Fibroblast of lung (primary cell): Measurements from ENCODE around the gene KIAA0040. TPM values are rescaled to one million over a fixed set of nuclear protein-coding genes. Genes with fewer than 3 reads are reported as not detected.

Experiments used
- DNase-seq, 2 donors: peaks; one replicate each; pipeline versions ENCODE4 v3.0.0 to v3.0.0-alpha.2; 2010; ENCODE audit warnings: low read depth in 2 of 2
- H2AFZ ChIP-seq: 2 replicates; pipeline ENCODE4 v1.5.1; 2012; ENCODE audit warnings: low read length, control low read depth, inconsistent platforms
- H3K27ac ChIP-seq: 2 replicates; pipeline ENCODE4 v1.5.1; 2011; ENCODE audit warnings: low read length, control low read depth; ENCODE audit not compliant: insufficient read depth
- H3K27me3 ChIP-seq: 2 replicates; pipeline ENCODE4 v1.5.1; 2011; ENCODE audit warnings: mild to moderate bottlenecking, low read length; ENCODE audit not compliant: control insufficient read depth, insufficient read depth
- H3K36me3 ChIP-seq: 2 replicates; pipeline ENCODE4 v1.5.1; 2011; ENCODE audit warnings: low read length; ENCODE audit not compliant: control insufficient read depth, insufficient read depth
- H3K4me1 ChIP-seq: 2 replicates; pipeline ENCODE4 v1.5.1; 2011; ENCODE audit warnings: low read length; ENCODE audit not compliant: control insufficient read depth, insufficient read depth; ENCODE audit errors: extremely low read depth
- H3K4me2 ChIP-seq: 2 replicates; pipeline ENCODE4 v1.5.1; 2011; ENCODE audit warnings: low read length, control low read depth; ENCODE audit not compliant: insufficient read depth; ENCODE audit errors: extremely low read depth
- H3K4me3 ChIP-seq, 4 experiments: fragments of 200-600 bp in 1 of 4; sonication (generic) in 1 of 4; replicated peaks in 1 of 4; 2 replicates each; pipeline ENCODE4 v1.5.1; 2011 to 2016; ENCODE audit warnings: low read length in 4 of 4, low read depth in 3 of 4, mild to moderate bottlenecking in 3 of 4, control low read depth in 2 of 4, inconsistent platforms in 1 of 4, mixed read lengths in 1 of 4; ENCODE audit not compliant: insufficient read depth in 1 of 4; ENCODE audit errors: control extremely low read depth in 1 of 4
- H3K79me2 ChIP-seq: 2 replicates; pipeline ENCODE4 v1.5.1; 2012; ENCODE audit warnings: mild to moderate bottlenecking, low read length, inconsistent platforms; ENCODE audit not compliant: control insufficient read depth, insufficient read depth
- H3K9ac ChIP-seq: 2 replicates; pipeline ENCODE4 v1.5.1; 2011; ENCODE audit warnings: mild to moderate bottlenecking, low read length, control low read depth; ENCODE audit not compliant: insufficient read depth
- H3K9me3 ChIP-seq: 2 replicates; pipeline ENCODE4 v1.5.1; 2012; ENCODE audit warnings: low read depth, low read length; ENCODE audit not compliant: control insufficient read depth, insufficient read depth
- H4K20me1 ChIP-seq: 2 replicates; pipeline ENCODE4 v1.5.1; 2011; ENCODE audit warnings: low read length; ENCODE audit not compliant: control insufficient read depth, insufficient read depth; ENCODE audit errors: extremely low read depth
- EZH2 ChIP-seq: IDR thresholded peaks from 2 replicates; pipeline ENCODE4 v1.5.1; 2012; ENCODE audit warnings: low read length, control low read depth, mild to moderate bottlenecking; ENCODE audit errors: missing control alignments
- polyA minus RNA-seq: library from RNA; depleted of rRNA, polyadenylated mRNA; stranded (reverse); fragments of >200 nt; gene quantifications from 2 replicates; pipeline ENCODE4 v1.2.3, GENCODE V29; 2011; ENCODE audit warnings: low replicate concordance
- polyA plus RNA-seq, 2 donors: library from polyadenylated mRNA; depleted of rRNA in 1 of 2; stranded (reverse) in 1 of 2; unstranded in 1 of 2; fragments of >200 nt; gene quantifications; 2 replicates each; pipeline ENCODE4 v1.2.1, GENCODE V29; 2011 to 2012; ENCODE audit warnings: missing spikeins in 1 of 2
- total RNA-seq: library from RNA; depleted of rRNA; stranded (reverse); fragments of >200 nt; gene quantifications from 2 replicates; pipeline ENCODE4 v1.2.1, GENCODE V29; 2014
- TF ChIP-seq, protein P1 (sequence below), 2 donors: IDR thresholded peaks in 1 of 2; conservative IDR thresholded peaks in 1 of 2; 1 replicate in 1 of 2; 2 replicates in 1 of 2; pipeline ENCODE4 v1.5.1; 2011 to 2012; ENCODE audit warnings: low read length in 2 of 2, control low read depth in 1 of 2, inconsistent platforms in 1 of 2, low read depth in 1 of 2, mild to moderate bottlenecking in 1 of 2

Gene KIAA0040
- total RNA-seq (under 0.01 and 0.17 TPM in 2 replicates), polyA plus RNA-seq (0.18 and 24.7 TPM in 2 replicates), polyA minus RNA-seq (0.30 and 9.5 TPM in 2 replicates)
- 0.10 and 10.9 TPM in 2 replicates for polyA plus RNA-seq (2012)

DNA sequence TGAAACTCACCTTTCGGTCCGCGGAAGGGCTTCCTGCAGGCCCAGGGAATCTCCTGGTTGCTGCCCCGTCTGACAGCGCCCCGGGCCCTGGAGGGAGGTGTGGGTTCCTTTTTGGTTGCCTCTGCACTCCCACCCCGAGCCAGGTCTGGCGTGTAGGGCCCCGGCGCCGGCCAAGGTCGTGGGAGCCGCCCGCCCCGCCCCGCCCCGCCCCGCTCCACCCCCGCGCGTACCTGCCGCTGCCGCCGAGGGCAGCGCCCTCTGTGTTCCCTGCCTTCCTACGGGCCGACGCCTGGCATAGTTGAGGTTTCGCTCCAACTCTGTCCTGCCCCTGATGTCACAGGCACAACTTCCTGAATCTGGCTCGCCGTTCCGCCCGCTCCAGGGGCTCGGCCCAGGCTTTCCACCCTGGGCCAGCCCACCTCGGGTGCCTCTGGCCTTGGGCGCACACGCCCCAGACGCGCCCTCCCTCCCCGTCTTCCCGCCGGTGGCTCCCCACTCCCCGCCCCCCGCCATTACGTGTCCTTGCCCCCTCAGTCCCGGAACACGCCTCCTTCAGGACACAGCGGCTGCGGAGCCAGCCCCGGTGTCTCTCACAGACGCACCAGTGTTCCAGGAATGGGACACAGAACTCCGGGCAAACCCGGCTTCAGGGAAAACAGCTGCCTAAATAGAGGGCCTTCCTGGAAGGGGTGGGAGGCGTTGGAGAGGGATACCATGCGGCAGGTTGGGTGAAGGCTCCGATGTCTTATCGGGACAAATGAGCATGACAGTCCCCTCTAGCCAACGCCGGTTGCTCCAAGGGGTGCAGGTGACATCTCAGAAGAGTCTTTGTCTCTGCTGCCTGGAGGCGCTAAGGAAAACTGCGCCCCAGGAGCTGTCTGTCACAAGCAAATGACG is at the start of gene KIAA0040:
KIAA0040 (minus strand) TSS at position 147 of the 897 bp plus-strand sequence. CDS start 31,763 bp downstream, outside the sequence.
- H2AFZ ChIP-seq, result peak within 1 kb of the TSS; percentile 70
- peak within 1 kb of the TSS; percentile 83 for H3K4me2 ChIP-seq
- H3K4me1 ChIP-seq, result peaks cover 3% of the 10 kb centered on the region
- H3K79me2 ChIP-seq, result no peaks in the 10 kb centered on the region
- H3K4me3 ChIP-seq, result peak within 1 kb of the TSS; percentile 52 to 62 (median 54)
- peak in 1 of 2 donors; percentile 17 for DNase-seq
- H3K36me3 ChIP-seq, result no peaks in the 10 kb centered on the region
- H3K9ac ChIP-seq, result peak within 1 kb of the TSS; percentile 27
- no peak within 1 kb of the TSS for H3K27ac ChIP-seq
- H4K20me1 ChIP-seq, result no peaks in the 10 kb centered on the region
- H3K27me3 ChIP-seq, result peaks cover 6% of the 10 kb centered on the region
- TF ChIP-seq, protein P1, sequence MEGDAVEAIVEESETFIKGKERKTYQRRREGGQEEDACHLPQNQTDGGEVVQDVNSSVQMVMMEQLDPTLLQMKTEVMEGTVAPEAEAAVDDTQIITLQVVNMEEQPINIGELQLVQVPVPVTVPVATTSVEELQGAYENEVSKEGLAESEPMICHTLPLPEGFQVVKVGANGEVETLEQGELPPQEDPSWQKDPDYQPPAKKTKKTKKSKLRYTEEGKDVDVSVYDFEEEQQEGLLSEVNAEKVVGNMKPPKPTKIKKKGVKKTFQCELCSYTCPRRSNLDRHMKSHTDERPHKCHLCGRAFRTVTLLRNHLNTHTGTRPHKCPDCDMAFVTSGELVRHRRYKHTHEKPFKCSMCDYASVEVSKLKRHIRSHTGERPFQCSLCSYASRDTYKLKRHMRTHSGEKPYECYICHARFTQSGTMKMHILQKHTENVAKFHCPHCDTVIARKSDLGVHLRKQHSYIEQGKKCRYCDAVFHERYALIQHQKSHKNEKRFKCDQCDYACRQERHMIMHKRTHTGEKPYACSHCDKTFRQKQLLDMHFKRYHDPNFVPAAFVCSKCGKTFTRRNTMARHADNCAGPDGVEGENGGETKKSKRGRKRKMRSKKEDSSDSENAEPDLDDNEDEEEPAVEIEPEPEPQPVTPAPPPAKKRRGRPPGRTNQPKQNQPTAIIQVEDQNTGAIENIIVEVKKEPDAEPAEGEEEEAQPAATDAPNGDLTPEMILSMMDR (conservative IDR thresholded peaks at IDR 0.05 in 1 of 2, IDR thresholded peaks at IDR 0.05 in 1 of 2; ENCODE audit: low read depth in 1 of 2, low read length in 2 of 2), result no peak
- TF ChIP-seq EZH2, result no peak
- no peaks in the 10 kb centered on the region for H3K9me3 ChIP-seq

DNA sequence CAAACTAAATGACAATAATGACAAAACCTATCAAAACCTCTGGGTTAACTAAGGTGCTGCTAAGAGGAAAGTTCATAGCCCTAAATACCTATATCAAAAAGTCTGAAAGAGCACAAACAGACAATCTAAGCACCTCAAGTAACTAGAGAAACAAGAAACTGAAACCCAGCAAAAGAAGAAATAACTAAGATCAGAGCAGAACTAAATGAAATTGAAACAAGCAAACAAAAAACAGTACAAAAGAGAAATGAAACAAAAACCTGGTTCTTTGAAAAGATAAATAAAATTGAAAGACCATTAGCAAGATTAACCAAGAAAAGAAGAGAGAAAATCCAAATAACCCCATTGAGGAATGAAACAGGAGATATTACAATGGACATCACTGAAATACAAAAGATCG is 44.8 kb upstream of the KIAA0040 start:
- Histone ChIP-seq H3K4me1 (no peaks in the 10 kb centered on the region), H2AFZ (no peak overlapping the region), H3K9me3 (no peaks in the 10 kb centered on the region), H3K27me3 (no peaks in the 10 kb centered on the region), H3K4me2 (no peak overlapping the region), H4K20me1 (no peaks in the 10 kb centered on the region), H3K27ac (no peak overlapping the region), H3K36me3 (no peaks in the 10 kb centered on the region), H3K79me2 (no peaks in the 10 kb centered on the region), H3K9ac (no peak overlapping the region), H3K4me3 (no peak overlapping the region)
- no peak for DNase-seq
- TF ChIP-seq, protein P1 (conservative IDR thresholded peaks at IDR 0.05 in 1 of 2, IDR thresholded peaks at IDR 0.05 in 1 of 2; ENCODE audit: low read depth in 1 of 2, low read length in 2 of 2), result no peak

DNA sequence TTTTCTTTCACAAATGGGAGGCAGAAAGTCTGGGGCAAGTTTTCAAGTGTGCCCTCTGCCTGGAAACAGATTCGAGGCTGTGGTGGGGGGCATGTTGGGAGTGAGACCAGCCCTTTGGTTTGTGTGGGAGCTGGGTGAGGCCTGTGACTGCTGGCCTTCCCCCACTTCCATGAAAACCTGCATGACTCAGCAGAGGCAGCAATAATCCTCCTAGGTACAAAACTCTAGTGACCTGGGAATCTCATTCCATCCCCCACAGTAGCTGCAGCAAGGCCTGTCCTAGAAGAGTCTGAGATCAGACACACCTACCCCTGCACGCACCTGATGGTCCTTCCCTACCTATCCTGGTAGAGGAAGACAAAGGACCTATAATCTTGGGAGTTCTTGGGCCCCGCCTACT is 42.1 kb upstream of the KIAA0040 start:
- TF ChIP-seq EZH2, result no peak
- TF ChIP-seq, protein P1 (conservative IDR thresholded peaks at IDR 0.05 in 1 of 2, IDR thresholded peaks at IDR 0.05 in 1 of 2; ENCODE audit: low read depth in 1 of 2, low read length in 2 of 2), result no peak
- Histone ChIP-seq H3K36me3 (no peaks in the 10 kb centered on the region), H3K9me3 (no peaks in the 10 kb centered on the region), H3K79me2 (no peaks in the 10 kb centered on the region), H3K4me1 (no peaks in the 10 kb centered on the region), H3K9ac (no peak overlapping the region), H3K27ac (no peak overlapping the region), H3K4me3 (no peak overlapping the region), H3K27me3 (no peaks in the 10 kb centered on the region), H3K4me2 (no peak overlapping the region), H2AFZ (no peak overlapping the region), H4K20me1 (no peaks in the 10 kb centered on the region)
- no peak for DNase-seq
